GM06990 (cell line): ENCODE results near the gene COQ10B.

Source experiments
- DNase-seq: peaks from one replicate; pipeline ENCODE4 v3.0.0-alpha.2; 2011; ENCODE audit not compliant: insufficient read length; ENCODE audit errors: extremely low read depth
- H3K27me3 ChIP-seq: replicated peaks from 2 replicates; pipeline ENCODE4 v1.6.0; 2011; ENCODE audit warnings: low read length; ENCODE audit not compliant: control insufficient read depth, insufficient read depth
- H3K36me3 ChIP-seq: 2 replicates; pipeline ENCODE4 v1.5.1; 2011; ENCODE audit warnings: low read length; ENCODE audit not compliant: control insufficient read depth, insufficient read depth
- H3K4me3 ChIP-seq: replicated peaks from 2 replicates; pipeline ENCODE4 v1.5.1; 2011; ENCODE audit warnings: low read depth, mild to moderate bottlenecking, control low read depth, low read length
- CTCF ChIP-seq: IDR thresholded peaks from 2 replicates; pipeline ENCODE4 v1.5.1; 2011; ENCODE audit warnings: low read length, control low read depth, mild to moderate bottlenecking, inconsistent platforms; ENCODE audit not compliant: insufficient read depth, poor library complexity, severe bottlenecking

COQ10B gene

GRCh38 chr2:197453123-197453913 lies at the start of gene COQ10B:
TSS of gene COQ10B (plus strand) at chr2:197453552. CDS start at chr2:197453561, 9 bp downstream.
- no peaks in the 10 kb centered on the region for H3K27me3 ChIP-seq
- TF ChIP-seq CTCF, result peak; percentile 33
- H3K36me3 ChIP-seq, result no peaks in the 10 kb centered on the region; the same call in 1 of the 2 replicates

GRCh38 chr2:197405582-197405981 lies 47.8 kb upstream of the COQ10B start:
- peaks cover 21% of the 10 kb centered on the region for H3K36me3 ChIP-seq
- DNase-seq, result no peak
- no peak for TF ChIP-seq CTCF
- no peak overlapping the region for H3K4me3 ChIP-seq
- no peaks in the 10 kb centered on the region for H3K27me3 ChIP-seq

More at GRCh38 chr2:197453123-197453913, at the start of gene COQ10B:
- peak within 1 kb of the TSS; percentile 93 for H3K4me3 ChIP-seq
- DNase-seq, result peak; percentile 99

- DNase-seq, result no peak
- H3K4me3 ChIP-seq, result no peak overlapping the region
- no peaks in the 10 kb centered on the region for H3K27me3 ChIP-seq
- TF ChIP-seq CTCF, result no peak
- peaks cover 16% of the 10 kb centered on the region for H3K36me3 ChIP-seq
Measured at GRCh38 chr2:197414039-197414438, 39.3 kb upstream of the COQ10B start.

GRCh38 chr2:197414515-197414914 lies 38.8 kb upstream of the COQ10B start:
- H3K27me3 ChIP-seq, result no peaks in the 10 kb centered on the region
- peaks cover 16% of the 10 kb centered on the region for H3K36me3 ChIP-seq
- no peak for DNase-seq
- no peak overlapping the region for H3K4me3 ChIP-seq
- TF ChIP-seq CTCF, result no peak

- H3K4me3 ChIP-seq, result no peak overlapping the region
- no peaks in the 10 kb centered on the region for H3K27me3 ChIP-seq
- no peak for DNase-seq
- no peak for TF ChIP-seq CTCF
- H3K36me3 ChIP-seq, result peaks cover 9% of the 10 kb centered on the region
Measured at GRCh38 chr2:197416268-197416667, 37.1 kb upstream of the COQ10B start.
